IMR-90 (cell line): ENCODE data around the gene EHHADH. TPM values are rescaled to one million over a fixed set of nuclear protein-coding genes. Genes with fewer than 3 reads are reported as not detected.

Experiments
- ATAC-seq: fragments of 200-7000 bp; cut with Tn5 transposase; 2 replicates; pipeline ENCODE4 v1.9.1; 2020; ENCODE audit warnings: low read depth, mild to moderate bottlenecking, moderate library complexity
- BruUV-seq: library from RNA; stranded (reverse); fragments of 400-500 nt; replicated peaks from 2 replicates; lab custom pipeline; 2021; lab: Mats Ljungman, UMichigan
- CTCF ChIA-PET: fragments of 300-600 bp; formaldehyde crosslinking; extraction: SDS; loops from one replicate; lab custom pipeline; 2021; ENCODE audit warnings: antibody characterized with exemption; lab: Yijun Ruan, JAX
- POLR2A ChIA-PET: fragments of 300-600 bp; sonication (Branson Sonifier 250); formaldehyde crosslinking; loops from one replicate; lab custom pipeline; 2022; ENCODE audit warnings: antibody characterized with exemption; ENCODE audit not compliant: unreplicated experiment; lab: Charles Lee
- DNase-seq: peaks from one replicate; pipeline ENCODE4 v3.0.0; 2013
- H2AFZ ChIP-seq: replicated peaks from 2 replicates; pipeline ENCODE3; 2013; ENCODE audit warnings: low read length, mild to moderate bottlenecking; ENCODE audit not compliant: poor library complexity
- H2AK5ac ChIP-seq: 2 replicates; pipeline ENCODE4 v1.6.1; 2013; ENCODE audit warnings: low read depth, low read length, inconsistent platforms
- H2AK9ac ChIP-seq: replicated peaks from 2 replicates; pipeline ENCODE3; 2013; ENCODE audit warnings: mild to moderate bottlenecking, low read depth, low read length, moderate library complexity; ENCODE audit not compliant: poor library complexity
- H2BK120ac ChIP-seq: 2 replicates; pipeline ENCODE4 v1.6.1; 2013; ENCODE audit warnings: low read depth, low read length, inconsistent platforms
- H2BK15ac ChIP-seq: 3 replicates; pipeline ENCODE4 v1.6.1; 2013; ENCODE audit warnings: low read depth, low read length, inconsistent platforms
- H2BK20ac ChIP-seq: 2 replicates; pipeline ENCODE4 v1.6.1; 2013; ENCODE audit warnings: low read depth, mild to moderate bottlenecking, inconsistent platforms, low read length, moderate library complexity
- H2BK5ac ChIP-seq: 2 replicates; pipeline ENCODE4 v1.6.1; 2013; ENCODE audit warnings: mild to moderate bottlenecking, low read depth, low read length, inconsistent platforms; ENCODE audit not compliant: poor library complexity, severe bottlenecking
- H3K14ac ChIP-seq: replicated peaks from 2 replicates; pipeline ENCODE4 v1.6.1; 2013; ENCODE audit warnings: low read depth, low read length, inconsistent platforms
- H3K18ac ChIP-seq: 2 replicates; pipeline ENCODE4 v1.6.1; 2013; ENCODE audit warnings: low read depth, low read length, control low read depth
- H3K23ac ChIP-seq: 2 replicates; pipeline ENCODE4 v1.6.1; 2013; ENCODE audit warnings: low read depth, low read length, inconsistent platforms
- H3K27ac ChIP-seq: 2 replicates; pipeline ENCODE4 v1.5.1; 2013; ENCODE audit warnings: mild to moderate bottlenecking, control low read depth, low read length; ENCODE audit not compliant: insufficient read depth
- H3K27me3 ChIP-seq: 2 replicates; pipeline ENCODE4 v1.6.1; 2013; ENCODE audit warnings: low read length; ENCODE audit not compliant: control insufficient read depth, insufficient read depth
- H3K36me3 ChIP-seq: 2 replicates; pipeline ENCODE4 v1.6.1; 2013; ENCODE audit warnings: low read length, mixed read lengths; ENCODE audit not compliant: control insufficient read depth, insufficient read depth
- H3K4ac ChIP-seq: 2 replicates; pipeline ENCODE4 v1.6.1; 2013; ENCODE audit warnings: low read depth, low read length, inconsistent platforms
- H3K4me1 ChIP-seq: 2 replicates; pipeline ENCODE4 v1.6.1; 2013; ENCODE audit warnings: low read length, mixed read lengths; ENCODE audit not compliant: control insufficient read depth, insufficient read depth
- H3K4me2 ChIP-seq: 2 replicates; pipeline ENCODE4 v1.6.1; 2013; ENCODE audit warnings: low read depth, mild to moderate bottlenecking, control low read depth, low read length, moderate library complexity
- H3K4me3 ChIP-seq: 2 replicates; pipeline ENCODE4 v1.5.1; 2013; ENCODE audit warnings: low read depth, mild to moderate bottlenecking, control low read depth, low read length, moderate library complexity; ENCODE audit not compliant: insufficient read depth
- H3K56ac ChIP-seq: 2 replicates; pipeline ENCODE4 v1.6.1; 2013; ENCODE audit warnings: low read length, inconsistent platforms; ENCODE audit not compliant: insufficient read depth; ENCODE audit errors: extremely low read depth
- H3K79me1 ChIP-seq, 2 experiments: 2 replicates each; pipeline ENCODE4 v1.6.1; 2013; ENCODE audit warnings: low read length in 2 of 2, inconsistent platforms in 1 of 2, low read depth in 1 of 2
- H3K9ac ChIP-seq: 2 replicates; pipeline ENCODE4 v1.6.1; 2013; ENCODE audit warnings: low read depth, low read length, control low read depth
- H3K9me1 ChIP-seq: 2 replicates; pipeline ENCODE4 v1.6.1; 2013; ENCODE audit warnings: low read length, inconsistent platforms; ENCODE audit not compliant: insufficient read depth
- H3K9me3 ChIP-seq: 2 replicates; pipeline ENCODE4 v1.6.1; 2013; ENCODE audit warnings: low read length; ENCODE audit not compliant: control insufficient read depth, insufficient read depth
- H4K20me1 ChIP-seq: 2 replicates; pipeline ENCODE4 v1.6.1; 2013; ENCODE audit warnings: low read length, inconsistent platforms; ENCODE audit not compliant: insufficient read depth
- H4K5ac ChIP-seq: 2 replicates; pipeline ENCODE4 v1.6.1; 2013; ENCODE audit warnings: mild to moderate bottlenecking, low read depth, low read length, control low read depth
- H4K8ac ChIP-seq, 2 experiments: 2 replicates each; pipeline ENCODE4 v1.6.1; 2013; ENCODE audit warnings: low read depth in 2 of 2, low read length in 2 of 2, control low read depth in 1 of 2, inconsistent platforms in 1 of 2
- H4K91ac ChIP-seq: 2 replicates; pipeline ENCODE4 v1.6.1; 2013; ENCODE audit warnings: low read depth, low read length, inconsistent platforms; ENCODE audit not compliant: insufficient read depth
- CEBPB ChIP-seq: IDR thresholded peaks from 2 replicates; pipeline ENCODE4 v1.6.1; 2012; ENCODE audit warnings: low read depth, low read length, improper control_type of control experiment
- CTCF ChIP-seq: conservative IDR thresholded peaks from 2 replicates; pipeline ENCODE4 v1.5.1; 2012; ENCODE audit warnings: mild to moderate bottlenecking, low read depth, low read length, improper control_type of control experiment
- NFE2L2 ChIP-seq: fragments of 150-350 bp; IDR thresholded peaks from 2 replicates; pipeline ENCODE4 v1.6.1; 2016; ENCODE audit warnings: low read depth, mild to moderate bottlenecking, low read length
- RAD21 ChIP-seq: IDR thresholded peaks from 2 replicates; pipeline ENCODE4 v1.6.1; 2012; ENCODE audit warnings: low read length, improper control_type of control experiment
- RCOR1 ChIP-seq: IDR thresholded peaks from 2 replicates; pipeline ENCODE4 v1.6.1; 2012; ENCODE audit warnings: mild to moderate bottlenecking, low read length, improper control_type of control experiment; ENCODE audit not compliant: insufficient replicate concordance
- RFX5 ChIP-seq: IDR thresholded peaks from 2 replicates; pipeline ENCODE4 v1.8.0; 2012; ENCODE audit warnings: low read depth, mild to moderate bottlenecking, low read length, moderate library complexity
- SMC3 ChIP-seq: fragments of 150-350 bp; IDR thresholded peaks from 2 replicates; pipeline ENCODE4 v1.6.1; 2016; ENCODE audit warnings: low read depth, mild to moderate bottlenecking, antibody characterized with exemption, low read length, moderate library complexity
- WGBS, 2 experiments: methylation state at CpG; one replicate each; pipeline versions ENCODE4 v1.1.5 to v1.1.7; 2013; ENCODE audit warnings: missing lambda C conversion rate in 2 of 2; ENCODE audit not compliant: insufficient read length in 1 of 2; ENCODE audit errors: extremely low coverage in 2 of 2; 5-methylcytosine and 5-hydroxymethylcytosine counted together
- dilution Hi-C: fragments of 300-500 bp; cut with HindIII; formaldehyde crosslinking; loops from one replicate; pipeline ENCODE4 v1.14.3; 2018; ENCODE audit warnings: low sequenced_read_pairs; ENCODE audit not compliant: unreplicated experiment
- in situ Hi-C: fragments of 300-500 bp; cut with MboI; formaldehyde crosslinking; loops from 3 replicates; pipeline ENCODE4 v1.14.3; 2019; ENCODE audit warnings: low sequenced_read_pairs, inconsistent platforms, mixed read lengths
- intact Hi-C: fragments of 100-400 bp; cut with micrococcal nuclease; formaldehyde crosslinking; loops from 2 replicates; pipeline ENCODE4 v1.10.0; 2022
- polyA plus RNA-seq, 3 experiments: library from polyadenylated mRNA; depleted of rRNA; stranded (reverse); fragments of >200 nt; gene quantifications; 2 replicates each; pipeline ENCODE4 v1.2.3, GENCODE V29; 2012; ENCODE audit warnings: low replicate concordance in 1 of 3
- total RNA-seq: library from RNA; depleted of rRNA; stranded (reverse); fragments of >200 nt; gene quantifications from 2 replicates; pipeline ENCODE4 v1.2.3, GENCODE V29; 2012

EHHADH gene
- total and polyA plus RNA-seq, 2 of the 4 experiments (the other 2 are of a cell fraction): 2.0 to 4.7 TPM

GRCh38 chr3:185282696-185283373 is 29.0 kb upstream of the EHHADH start (continued):
- TF ChIP-seq RAD21 (no peak), NFE2L2 (no peak)

- WGBS, 2 experiments: no CpG with 5 or more reads among the region's 4 CpGs
Measured at GRCh38 chr3:185280572-185281365, 26.9 kb upstream of the EHHADH start.

More at GRCh38 chr3:185280572-185281365, 26.9 kb upstream of the EHHADH start:
- Histone ChIP-seq H2AK5ac (no peak overlapping the region), H3K4me2 (no peak overlapping the region), H4K91ac (no peak overlapping the region), H3K27me3 (no peaks in the 10 kb centered on the region), H3K56ac (no peak overlapping the region), H3K9ac (no peak overlapping the region), H2BK120ac (no peak overlapping the region), H2BK5ac (no peak overlapping the region), H3K9me3 (no peaks in the 10 kb centered on the region), H3K4me3 (no peak overlapping the region), H3K27ac (no peak overlapping the region), H3K4ac (no peak overlapping the region), H2AK9ac (no peak overlapping the region), H4K8ac (0 out of 4 replicates have a peak overlapping the region, but pooled peaks of 1 of the 2 experiments have one; percentile 52), H3K79me1 (peaks cover 14 to 29% of the 10 kb centered on the region in 2 experiments), H3K4me1 (no peaks in the 10 kb centered on the region; the same call in 1 of the 2 replicates), H4K20me1 (no peaks in the 10 kb centered on the region), H3K18ac (no peak overlapping the region), H3K14ac (no peak overlapping the region), H2BK20ac (no peak overlapping the region), H2AFZ (no peak overlapping the region), H2BK15ac (no peak overlapping the region), H3K9me1 (0 out of 2 replicates have a peak, but pooled peaks cover 3% of the 10 kb centered on the region), H4K5ac (no peak overlapping the region), H3K23ac (no peak overlapping the region), H3K36me3 (no peaks in the 10 kb centered on the region)
- dilution Hi-C loops (no loop called here), intact Hi-C loops (no loop called here), in situ Hi-C loops (no loop called here)
- ATAC-seq: peak; percentile 63
- TF ChIP-seq CTCF (peak; percentile 64), RAD21 (peak; percentile 46), RCOR1 (no peak), SMC3 (peak; percentile 52; the same call in 1 of the 2 replicates), RFX5 (no peak), CEBPB (no peak)
- BruUV-seq: no TSS peak
- DNase-seq: peak; percentile 70
- CTCF ChIA-PET: no interaction called here
- POLR2A ChIA-PET: no interaction called here
